ENCODE data around the gene IL1RAPL1.

IL1RAPL1 gene

GRCh38 chrX:29043746-29044145 is 456.5 kb downstream of the IL1RAPL1 start:
- TF ChIP-seq TAF1 (IDR thresholded peaks at IDR 0.05; ENCODE audit: borderline replicate concordance, insufficient read depth, low read length) = no peak
- TF ChIP-seq POLR2AphosphoS5 (IDR thresholded peaks at IDR 0.05; ENCODE audit: low read depth, low read length) = no peak
- no peak for TF ChIP-seq FOXP2 (optimal IDR thresholded peaks at IDR 0.05; ENCODE audit: borderline replicate concordance, extremely low read depth, extremely low read length, insufficient read depth)
- no peak for TF ChIP-seq SIN3A (IDR thresholded peaks at IDR 0.05; ENCODE audit: borderline replicate concordance, insufficient read depth, low read length)
- TF ChIP-seq, protein P1, sequence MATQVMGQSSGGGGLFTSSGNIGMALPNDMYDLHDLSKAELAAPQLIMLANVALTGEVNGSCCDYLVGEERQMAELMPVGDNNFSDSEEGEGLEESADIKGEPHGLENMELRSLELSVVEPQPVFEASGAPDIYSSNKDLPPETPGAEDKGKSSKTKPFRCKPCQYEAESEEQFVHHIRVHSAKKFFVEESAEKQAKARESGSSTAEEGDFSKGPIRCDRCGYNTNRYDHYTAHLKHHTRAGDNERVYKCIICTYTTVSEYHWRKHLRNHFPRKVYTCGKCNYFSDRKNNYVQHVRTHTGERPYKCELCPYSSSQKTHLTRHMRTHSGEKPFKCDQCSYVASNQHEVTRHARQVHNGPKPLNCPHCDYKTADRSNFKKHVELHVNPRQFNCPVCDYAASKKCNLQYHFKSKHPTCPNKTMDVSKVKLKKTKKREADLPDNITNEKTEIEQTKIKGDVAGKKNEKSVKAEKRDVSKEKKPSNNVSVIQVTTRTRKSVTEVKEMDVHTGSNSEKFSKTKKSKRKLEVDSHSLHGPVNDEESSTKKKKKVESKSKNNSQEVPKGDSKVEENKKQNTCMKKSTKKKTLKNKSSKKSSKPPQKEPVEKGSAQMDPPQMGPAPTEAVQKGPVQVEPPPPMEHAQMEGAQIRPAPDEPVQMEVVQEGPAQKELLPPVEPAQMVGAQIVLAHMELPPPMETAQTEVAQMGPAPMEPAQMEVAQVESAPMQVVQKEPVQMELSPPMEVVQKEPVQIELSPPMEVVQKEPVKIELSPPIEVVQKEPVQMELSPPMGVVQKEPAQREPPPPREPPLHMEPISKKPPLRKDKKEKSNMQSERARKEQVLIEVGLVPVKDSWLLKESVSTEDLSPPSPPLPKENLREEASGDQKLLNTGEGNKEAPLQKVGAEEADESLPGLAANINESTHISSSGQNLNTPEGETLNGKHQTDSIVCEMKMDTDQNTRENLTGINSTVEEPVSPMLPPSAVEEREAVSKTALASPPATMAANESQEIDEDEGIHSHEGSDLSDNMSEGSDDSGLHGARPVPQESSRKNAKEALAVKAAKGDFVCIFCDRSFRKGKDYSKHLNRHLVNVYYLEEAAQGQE (IDR thresholded peaks at IDR 0.05; ENCODE audit: insufficient read depth in 1 of 2, low read depth in 2 of 2, low read length in 2 of 2) = no peak

DNA sequence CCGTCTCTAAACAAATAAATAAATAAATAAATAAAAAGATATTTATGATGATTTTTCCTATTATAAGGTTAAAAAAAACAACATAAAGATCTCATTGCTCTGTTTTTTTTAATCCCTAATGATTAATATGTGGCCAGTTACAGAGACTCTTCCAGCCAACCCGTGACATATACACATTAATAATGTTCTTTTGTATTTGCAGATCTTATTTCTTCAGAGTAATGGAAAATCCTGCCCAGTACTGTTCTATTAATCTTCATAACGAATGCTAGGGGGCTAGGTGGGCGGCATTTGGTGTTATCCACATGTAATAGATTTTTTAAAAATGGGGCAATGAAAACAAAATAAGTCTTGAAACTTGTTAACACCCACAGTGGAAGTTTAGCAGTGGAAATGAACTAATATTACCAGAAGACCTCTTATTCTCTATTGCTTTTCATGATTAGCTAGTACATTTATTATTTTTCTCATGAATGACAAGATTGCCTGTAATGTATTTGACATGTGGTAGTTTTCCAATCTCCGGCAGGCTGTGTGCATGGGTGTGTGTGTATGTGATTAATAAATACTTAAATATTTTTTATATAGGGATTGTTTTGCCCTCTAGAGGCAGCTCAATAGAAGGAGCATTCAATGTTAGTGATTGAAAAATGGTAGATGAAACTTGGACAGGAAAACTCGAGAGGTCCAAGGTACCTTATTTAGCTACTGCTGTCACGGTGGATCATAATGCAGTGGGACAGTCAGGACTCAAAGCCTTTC is 457.4 kb downstream of the IL1RAPL1 start:
- TF ChIP-seq TAF1 (IDR thresholded peaks at IDR 0.05; ENCODE audit: borderline replicate concordance, insufficient read depth, low read length) = no peak
- TF ChIP-seq SIN3A (IDR thresholded peaks at IDR 0.05; ENCODE audit: borderline replicate concordance, insufficient read depth, low read length) = no peak
- no peak for TF ChIP-seq FOXP2 (optimal IDR thresholded peaks at IDR 0.05; ENCODE audit: borderline replicate concordance, extremely low read depth, extremely low read length, insufficient read depth)
- TF ChIP-seq, protein P1 (IDR thresholded peaks at IDR 0.05; ENCODE audit: insufficient read depth in 1 of 2, low read depth in 2 of 2, low read length in 2 of 2) = no peak
- no peak for TF ChIP-seq POLR2AphosphoS5 (IDR thresholded peaks at IDR 0.05; ENCODE audit: low read depth, low read length)

DNA sequence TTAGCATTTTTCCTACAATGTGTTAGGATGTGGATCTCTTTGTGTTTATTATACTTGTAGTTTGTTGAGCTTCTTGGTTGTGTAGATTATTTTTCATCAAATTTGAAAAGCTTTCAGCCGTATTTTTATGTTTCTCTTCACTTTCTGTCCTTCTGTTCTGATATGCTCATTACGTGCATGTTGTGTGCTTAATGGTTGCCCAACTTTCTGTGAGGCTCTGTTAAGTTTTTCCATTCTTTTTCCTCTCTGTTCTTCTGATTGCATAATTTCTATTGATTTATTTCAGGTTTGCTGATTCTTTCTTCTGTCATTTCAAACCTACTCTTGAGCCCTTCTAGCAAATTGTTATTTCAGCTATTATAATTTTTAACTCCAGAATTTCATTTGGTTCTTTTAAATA is 478.2 kb downstream of the IL1RAPL1 start:
- no peak for TF ChIP-seq TAF1 (IDR thresholded peaks at IDR 0.05; ENCODE audit: borderline replicate concordance, insufficient read depth, low read length)
- no peak for TF ChIP-seq FOXP2 (optimal IDR thresholded peaks at IDR 0.05; ENCODE audit: borderline replicate concordance, extremely low read depth, extremely low read length, insufficient read depth)
- TF ChIP-seq, protein P1 (IDR thresholded peaks at IDR 0.05; ENCODE audit: insufficient read depth in 1 of 2, low read depth in 2 of 2, low read length in 2 of 2) = no peak
- no peak for TF ChIP-seq SIN3A (IDR thresholded peaks at IDR 0.05; ENCODE audit: borderline replicate concordance, insufficient read depth, low read length)
- TF ChIP-seq POLR2AphosphoS5 (IDR thresholded peaks at IDR 0.05; ENCODE audit: low read depth, low read length) = no peak

GRCh38 chrX:29066516-29066915 is 479.3 kb downstream of the IL1RAPL1 start:
- TF ChIP-seq FOXP2 (optimal IDR thresholded peaks at IDR 0.05; ENCODE audit: borderline replicate concordance, extremely low read depth, extremely low read length, insufficient read depth) = no peak
- TF ChIP-seq POLR2AphosphoS5 (IDR thresholded peaks at IDR 0.05; ENCODE audit: low read depth, low read length) = no peak
- TF ChIP-seq TAF1 (IDR thresholded peaks at IDR 0.05; ENCODE audit: borderline replicate concordance, insufficient read depth, low read length) = no peak
- TF ChIP-seq SIN3A (IDR thresholded peaks at IDR 0.05; ENCODE audit: borderline replicate concordance, insufficient read depth, low read length) = no peak
- TF ChIP-seq, protein P1 (IDR thresholded peaks at IDR 0.05; ENCODE audit: insufficient read depth in 1 of 2, low read depth in 2 of 2, low read length in 2 of 2) = no peak

All from PFSK-1 (cell line).